Measurements from ENCODE around the gene LRFN2.

The LRFN2 gene

DNA sequence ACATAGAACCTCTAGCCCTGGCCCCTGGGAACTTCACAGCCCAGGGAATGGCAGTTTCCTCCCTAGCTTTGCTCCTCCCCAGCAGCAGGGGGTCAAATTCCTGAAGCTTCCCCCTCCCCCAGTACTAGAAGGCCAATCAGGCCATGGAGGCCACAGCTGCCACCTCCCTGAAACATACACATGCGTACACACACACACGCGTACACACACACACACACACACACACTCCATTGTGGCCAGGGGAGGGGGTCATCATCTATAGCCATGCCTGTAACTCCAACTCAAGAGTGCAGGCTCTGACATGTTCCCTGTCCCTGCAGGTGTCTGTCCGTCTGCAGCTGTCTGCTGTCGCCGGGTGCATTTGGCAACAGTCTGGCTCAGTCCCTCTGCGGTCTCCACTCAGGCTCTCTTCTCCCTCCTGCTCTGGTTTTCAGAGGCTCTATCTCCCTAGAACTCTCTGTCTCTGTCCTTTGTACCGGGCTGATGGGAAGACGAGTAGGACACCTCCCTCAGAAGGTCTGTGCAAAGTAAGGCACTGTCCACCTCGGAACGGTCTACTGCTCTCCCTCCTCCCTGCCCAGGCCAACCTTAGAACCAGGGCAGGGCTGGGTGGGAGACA lies 1.4 kb downstream of the LRFN2 start:
- no peak for DNase-seq

DNA sequence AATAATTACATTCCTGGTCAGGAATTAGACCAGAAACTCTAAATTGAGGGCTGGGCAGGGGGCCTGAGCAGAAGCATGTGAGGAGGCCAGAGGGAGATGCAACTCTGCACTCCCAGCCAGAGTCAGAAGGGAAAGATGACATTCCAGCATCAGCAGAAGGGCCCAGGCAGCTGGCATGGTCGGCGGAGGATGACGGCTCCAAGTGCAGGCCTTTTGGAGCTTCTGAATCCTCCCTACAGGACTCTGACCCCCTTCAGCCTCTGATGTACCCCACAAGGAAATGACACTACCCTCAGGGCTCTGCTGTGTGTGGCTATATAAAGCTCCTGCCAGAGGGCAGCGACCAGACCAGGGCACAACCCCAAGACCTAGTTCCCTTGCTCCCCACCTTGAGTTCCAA lies 1.9 kb downstream of the LRFN2 start:
- DNase-seq: no peak

DNA sequence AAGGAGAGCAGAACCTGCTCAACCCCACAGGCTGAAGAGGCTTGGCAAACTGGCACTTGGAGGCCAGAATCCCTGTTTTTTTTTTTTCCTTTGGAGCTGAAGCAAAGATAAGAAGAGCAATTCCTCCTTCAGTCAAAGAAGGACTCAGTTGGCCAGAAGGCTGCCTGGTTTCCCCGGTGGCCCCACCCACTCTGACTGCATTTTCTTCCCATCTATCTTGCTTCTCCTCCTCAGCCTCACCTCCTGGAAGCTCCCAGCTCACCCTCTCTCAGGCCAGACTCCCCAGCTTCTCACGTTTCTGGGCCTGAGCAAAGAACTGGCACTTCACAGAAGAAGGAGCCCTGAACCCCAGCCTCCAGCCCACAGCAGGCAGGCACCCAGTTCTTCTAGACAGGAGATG lies 2.4 kb downstream of the LRFN2 start:
- DNase-seq: no peak

DNA sequence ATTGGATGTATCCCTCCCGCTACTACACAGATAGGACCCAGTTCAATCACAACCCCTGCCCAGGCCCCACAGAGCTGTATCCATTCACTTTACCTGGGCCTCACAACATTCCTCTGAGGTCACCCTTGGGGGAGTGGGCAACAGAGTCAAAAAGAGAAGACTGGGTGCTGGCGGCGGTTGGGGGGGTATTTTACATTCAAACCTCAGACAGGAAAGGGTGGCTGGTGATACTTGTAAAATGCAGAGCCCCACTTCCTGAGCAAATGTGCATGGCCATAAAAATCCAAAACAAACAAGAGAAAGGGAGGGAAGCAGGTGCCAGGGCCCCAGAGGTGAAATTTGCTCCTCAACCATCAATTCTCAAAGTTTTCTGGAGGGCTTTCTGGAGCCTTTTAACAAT lies 3.5 kb downstream of the LRFN2 start:
- DNase-seq: no peak

DNA sequence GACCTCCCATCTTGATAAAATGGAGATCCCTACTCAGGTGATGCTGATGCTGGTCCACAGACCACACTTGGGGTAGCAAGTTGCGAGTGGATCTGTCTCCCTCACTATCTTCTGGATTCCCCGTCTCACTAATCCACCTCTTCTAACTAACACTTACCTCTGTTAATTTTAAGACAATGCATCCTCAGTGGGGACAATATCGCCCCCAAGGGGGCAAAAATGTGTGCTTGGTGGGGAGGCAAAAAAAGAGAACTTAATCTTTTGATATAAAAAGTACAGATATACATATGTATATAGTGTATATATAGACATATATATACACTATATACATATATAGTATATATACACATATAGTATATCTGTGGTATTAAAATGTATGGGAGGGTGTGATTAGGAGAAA lies 4.3 kb downstream of the LRFN2 start:
- DNase-seq: no peak

DNA sequence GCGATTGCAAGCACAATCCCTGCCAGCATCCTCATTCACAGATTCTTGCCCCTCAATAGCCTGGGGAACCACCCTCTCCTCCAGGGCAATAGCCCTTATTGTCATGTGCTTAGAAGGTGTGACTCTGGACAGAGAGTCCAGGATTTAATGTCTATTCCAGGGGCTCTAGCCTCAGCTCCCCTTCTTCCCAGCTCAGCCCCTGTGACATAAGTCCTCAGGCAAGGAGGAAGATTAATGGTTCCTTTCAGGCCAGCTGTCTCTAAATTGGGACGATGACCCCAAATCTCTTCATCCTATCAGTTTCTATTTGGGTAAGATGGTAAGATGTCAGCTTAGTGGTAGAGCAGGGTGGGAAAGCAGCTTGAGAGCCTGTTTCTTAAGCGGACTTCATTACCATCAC lies 8.1 kb downstream of the LRFN2 start:
- no peak for DNase-seq

DNA sequence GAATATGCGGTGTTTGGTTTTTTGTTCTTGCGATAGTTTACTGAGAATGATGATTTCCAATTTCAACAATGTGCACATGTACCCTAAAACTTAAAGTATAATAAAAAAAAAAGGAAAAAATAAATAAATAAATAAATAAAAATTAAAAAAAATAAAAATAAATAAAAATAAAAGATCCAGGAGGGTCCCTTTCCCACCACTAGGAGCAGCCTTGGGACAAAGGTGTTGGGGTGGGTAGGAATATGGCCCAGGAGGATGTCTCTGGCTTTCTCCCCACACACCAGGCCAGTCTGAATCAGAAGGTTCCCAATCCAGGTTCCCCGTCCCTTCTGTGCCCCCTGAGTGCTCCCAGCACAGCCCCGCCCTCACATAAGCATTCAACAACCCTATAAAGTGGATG lies 9.5 kb downstream of the LRFN2 start:
- DNase-seq: no peak

DNA sequence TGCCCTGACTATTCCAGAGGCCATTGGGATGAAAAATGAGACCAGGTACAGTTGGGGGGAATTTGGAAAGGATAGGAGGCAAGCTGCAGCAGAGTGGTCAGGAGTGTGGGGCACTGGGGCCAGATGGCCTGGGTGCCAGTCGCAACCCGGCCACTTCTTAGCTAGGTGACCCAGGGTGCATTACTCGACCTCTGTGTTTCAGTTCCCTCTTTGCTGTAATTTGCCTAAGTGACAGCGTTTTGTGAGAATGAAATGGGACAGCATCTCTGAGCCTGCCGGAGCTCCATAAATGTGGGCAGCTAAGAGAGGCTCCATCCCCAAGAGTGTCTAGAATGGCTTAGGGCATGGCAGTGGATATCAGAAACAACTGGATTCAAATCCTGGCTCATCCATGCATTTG lies 13.9 kb downstream of the LRFN2 start:
- DNase-seq: no peak

DNA sequence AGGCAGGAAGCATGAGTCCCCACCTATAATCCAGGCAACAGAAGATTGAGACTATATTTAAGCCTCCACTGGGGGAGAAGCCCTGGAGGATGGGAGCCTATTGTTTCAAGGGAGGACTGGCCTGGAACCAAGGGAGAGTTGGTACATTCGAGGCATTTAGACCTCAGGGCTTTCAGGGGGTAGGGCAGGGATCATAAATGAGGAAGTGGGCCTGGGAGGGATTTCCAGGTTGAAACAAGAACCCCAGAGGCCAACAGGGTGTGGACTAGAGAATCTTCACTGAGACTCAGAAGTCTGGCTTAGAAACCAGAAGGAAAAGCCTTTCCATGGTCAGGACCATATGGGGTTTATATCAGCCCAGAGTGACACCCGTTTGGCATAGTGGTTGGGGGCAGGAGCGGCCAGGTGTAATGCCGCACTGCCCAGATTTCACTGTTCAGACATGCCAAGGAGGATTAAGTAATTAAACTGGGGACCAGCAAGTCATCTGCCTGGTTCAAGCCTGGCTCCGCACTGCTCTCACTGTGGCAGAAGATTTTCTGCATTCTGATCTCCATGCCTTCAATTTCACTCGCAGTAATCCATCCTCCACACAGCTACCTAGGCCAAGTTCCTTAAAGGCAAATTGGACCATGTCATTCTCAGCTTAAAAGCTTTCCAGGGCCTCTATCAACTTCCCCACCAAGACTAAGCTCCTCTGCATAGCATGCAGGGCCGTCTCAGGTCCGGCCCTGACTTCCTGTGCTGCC lies 17.8 kb downstream of the LRFN2 start:
- no peak for DNase-seq

DNA sequence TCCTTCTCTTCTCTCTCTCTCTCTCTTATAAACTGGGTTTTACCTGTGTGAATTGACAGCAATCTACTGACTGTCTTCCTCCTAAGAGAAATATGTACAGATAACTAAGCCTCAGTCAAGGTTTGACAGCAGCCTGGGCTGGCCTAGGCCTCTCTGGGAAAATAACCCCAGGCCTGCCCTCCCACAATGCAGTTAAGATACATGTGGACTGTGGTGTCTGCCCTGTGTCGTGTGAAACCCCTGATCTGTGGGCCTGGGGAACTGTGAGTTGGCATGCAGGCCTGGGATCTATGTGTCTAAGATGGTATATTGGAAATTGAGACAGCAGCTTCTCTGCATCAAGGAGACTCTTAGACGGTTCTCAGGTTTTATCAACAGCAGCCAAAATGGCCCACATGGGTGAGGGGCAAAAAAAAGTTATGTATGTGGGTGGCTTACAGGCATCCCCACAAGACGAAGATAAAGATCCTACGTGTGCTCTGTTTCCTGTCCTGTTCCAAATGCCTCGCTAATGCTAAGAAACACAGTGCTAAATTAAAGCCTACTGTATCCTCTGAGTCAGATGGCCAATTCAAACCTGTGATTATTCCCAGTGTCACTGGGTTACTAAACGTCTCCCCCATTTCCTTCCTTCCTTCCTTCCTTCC lies 19.0 kb downstream of the LRFN2 start:
- no peak for DNase-seq

DNA sequence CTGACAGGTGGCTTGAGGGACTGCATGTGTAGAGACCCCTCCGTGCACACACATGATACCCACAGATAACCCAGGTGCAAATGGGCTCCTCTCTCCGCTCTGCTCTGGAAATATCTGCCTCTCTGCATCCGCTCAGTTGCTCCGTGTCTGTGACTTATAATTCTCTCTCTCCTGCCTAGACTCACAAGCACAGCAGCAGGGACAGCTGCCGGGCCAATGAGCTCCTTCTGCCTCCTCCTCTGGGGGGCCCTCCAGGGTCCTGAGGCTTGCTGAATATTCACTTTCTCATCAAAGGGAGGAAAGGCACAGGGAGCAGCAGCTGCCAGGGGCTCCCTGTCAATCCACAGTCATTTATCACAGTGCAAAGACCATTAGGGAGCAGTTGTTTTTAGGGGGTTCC lies 24.1 kb downstream of the LRFN2 start:
- DNase-seq: no peak

DNA sequence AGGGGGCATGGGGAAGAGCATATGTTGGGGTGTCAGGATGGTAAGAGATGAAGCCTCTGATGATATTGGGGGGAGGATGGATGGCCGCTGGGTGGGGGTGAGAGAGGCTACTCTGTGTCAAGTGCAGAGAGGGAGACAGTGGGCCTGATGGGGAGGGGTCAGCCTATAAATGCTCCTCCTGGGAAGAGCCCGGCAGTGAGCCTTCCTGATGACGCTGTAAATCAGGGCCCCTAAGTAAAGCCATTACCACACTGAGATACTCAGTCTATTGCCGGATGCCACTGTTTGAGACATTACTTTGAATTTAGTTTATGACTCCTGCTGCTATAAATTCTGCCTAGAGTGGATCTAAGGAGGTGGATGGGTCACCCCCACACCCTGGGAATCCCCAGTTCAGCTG lies 28.1 kb downstream of the LRFN2 start:
- no peak for DNase-seq

DNA sequence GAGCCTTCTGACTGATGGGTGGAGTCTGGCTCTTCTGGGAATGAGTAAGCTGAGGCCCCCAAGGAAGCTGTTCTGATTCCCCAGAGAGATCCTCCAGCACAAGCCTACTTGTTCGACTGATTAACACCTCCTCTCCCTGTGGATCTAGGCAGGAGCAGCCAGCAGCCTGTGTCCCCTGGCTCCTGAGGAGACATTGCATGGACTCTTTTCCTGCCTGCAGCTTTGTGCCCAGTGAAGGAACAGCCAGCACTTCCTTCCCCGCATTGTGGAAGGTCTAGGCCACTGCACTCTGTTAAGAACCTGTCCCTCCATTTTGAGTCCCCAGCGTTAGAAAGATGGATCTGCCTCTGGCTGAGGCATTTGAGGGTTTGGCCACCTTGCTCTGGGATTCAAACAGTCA lies 29.1 kb downstream of the LRFN2 start:
- no peak for DNase-seq

DNA sequence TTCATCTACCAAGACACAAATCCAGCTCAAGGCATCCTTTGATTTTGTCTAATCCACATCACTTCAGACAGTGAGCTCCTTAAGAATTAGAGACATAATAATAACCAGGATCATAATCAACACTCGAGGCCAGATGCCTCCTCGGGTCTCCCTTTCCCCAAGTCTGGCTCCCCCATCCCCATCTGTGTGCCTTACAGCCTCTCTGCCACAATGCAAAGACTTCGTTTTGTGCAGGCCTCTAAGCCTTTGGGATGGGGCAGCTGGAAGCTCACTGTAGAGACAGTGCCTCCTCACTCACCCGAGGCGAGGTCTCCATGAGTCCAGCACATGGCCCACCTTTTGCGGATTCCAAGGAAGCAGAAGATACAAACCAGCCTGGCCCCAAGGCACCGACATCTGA lies 30.3 kb downstream of the LRFN2 start:
- no peak for DNase-seq

DNA sequence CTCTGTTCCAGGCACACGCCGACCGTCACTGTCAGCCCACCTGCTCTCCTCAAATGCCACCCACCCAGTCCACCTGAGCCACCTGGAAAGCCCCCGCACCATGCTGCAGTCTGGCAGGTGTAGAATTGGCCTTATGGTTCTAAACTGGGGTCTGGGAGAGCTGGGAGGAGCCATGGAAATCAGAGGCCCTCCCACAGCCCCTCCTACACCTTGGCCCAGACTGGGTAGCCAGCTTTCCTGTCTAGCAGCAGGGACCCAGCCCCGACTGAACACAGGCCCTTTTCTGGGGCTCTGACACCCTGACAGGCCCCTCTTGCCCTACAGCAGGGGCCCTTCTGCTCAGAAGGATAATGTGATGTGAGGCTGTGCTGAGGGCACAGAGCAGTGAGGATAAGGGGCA lies 31.1 kb downstream of the LRFN2 start:
- no peak for DNase-seq

DNA sequence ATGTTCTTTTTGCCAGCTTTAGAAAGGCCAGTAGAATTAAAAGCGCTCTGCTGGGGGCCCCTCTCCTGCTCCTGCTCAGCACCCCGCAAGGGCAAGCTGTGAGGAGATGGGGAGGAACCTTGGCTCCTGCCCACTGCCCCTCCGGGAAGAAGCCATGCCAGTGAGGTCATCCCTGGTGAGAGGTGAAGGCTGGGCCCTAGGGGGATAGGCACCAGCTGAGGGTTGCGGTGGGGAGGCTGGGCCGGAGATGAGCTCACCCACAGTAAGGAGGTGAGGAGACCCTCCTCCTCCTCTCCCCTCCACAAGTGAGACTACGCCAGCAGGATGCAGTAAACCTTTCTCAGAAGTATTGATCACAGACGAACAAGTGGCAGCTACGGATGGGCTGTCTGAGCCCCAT lies 32.1 kb downstream of the LRFN2 start:
- no peak for DNase-seq

DNA sequence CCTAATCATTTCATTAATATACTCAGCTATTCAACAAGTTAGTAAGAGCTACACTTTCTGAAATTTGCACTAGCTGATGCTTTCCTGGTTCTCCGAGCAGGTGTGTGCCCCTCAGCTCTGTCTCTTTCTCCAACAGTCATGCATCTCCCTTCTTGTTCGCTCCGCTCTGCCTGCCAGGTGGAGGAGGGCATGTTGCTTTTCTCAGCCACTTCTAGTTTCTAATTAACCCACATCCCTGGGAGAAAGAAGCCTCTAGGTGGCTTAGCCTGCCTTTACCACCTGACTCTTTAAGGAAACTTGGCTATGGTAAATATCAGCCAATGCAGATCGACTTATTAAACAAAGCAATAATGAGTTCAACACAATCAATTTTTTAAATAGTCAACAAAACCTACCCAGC lies 34.2 kb downstream of the LRFN2 start:
- DNase-seq: no peak

DNA sequence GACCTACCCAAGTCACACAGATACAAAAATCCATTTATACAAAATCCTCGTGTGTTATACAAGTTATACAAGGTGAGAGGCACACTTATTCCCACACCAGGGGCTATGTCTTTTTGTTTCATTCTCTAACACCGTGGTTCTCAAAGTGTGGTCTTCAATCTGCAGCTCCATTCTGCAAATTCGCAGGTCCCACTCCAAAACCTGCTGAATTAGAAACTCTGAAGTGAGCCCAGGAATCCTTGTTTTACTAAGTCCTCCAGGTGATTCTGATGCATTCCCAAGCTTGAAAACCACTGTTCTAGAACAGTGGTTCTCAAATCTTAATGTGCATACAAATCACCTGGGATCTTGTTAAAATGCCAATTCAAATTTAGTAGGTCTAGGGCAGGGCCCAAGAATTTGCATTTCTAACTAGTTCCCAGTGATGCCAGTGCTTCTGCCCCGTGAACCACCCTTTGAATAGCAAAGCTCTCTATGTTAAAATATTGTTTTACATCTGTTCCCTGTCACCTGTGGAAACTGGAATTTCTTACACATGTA lies 35.1 kb downstream of the LRFN2 start:
- no peak for DNase-seq

DNA sequence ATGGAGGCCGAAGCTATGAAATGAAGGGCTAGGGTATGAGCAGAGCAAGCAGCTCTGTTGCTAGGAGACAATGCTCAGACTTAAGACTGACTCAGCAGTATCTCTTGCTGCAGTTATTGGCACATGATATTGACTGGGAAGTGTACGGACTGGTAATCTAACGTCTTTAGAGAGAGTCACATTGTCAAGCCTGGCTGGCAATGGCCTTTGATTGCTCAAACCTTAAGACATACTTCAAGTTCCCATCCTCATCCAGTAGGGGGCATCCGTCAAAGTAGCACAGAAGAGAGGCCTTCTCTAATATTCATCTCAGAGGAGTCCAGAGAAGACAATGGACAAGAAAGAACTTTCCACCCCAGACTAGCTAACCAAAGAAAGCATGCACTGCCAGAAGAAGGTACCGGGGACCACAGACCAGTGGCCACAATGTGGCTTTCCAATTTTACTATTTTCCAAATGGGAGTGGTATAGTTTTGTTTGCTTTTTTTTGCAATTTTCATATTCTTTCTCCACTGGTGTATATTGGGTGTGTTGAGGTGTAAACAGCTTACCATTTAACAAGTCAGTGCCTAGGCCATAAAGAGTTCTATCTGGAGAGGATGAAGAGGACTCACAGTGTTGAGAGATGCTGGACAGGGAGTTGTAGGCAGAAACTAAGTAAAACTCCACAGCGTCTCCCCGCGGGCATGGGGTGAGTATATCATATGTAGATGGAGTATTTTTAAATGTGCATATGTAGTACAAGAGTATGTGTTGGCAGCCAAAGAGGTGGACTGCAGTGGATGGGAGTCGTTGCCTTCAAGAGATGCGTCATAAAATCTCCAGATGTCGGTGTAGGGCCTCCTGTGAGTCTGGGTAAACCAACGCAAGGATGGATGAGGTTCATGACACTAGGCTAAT lies 36.7 kb downstream of the LRFN2 start:
- peak; percentile 32 for DNase-seq

DNA sequence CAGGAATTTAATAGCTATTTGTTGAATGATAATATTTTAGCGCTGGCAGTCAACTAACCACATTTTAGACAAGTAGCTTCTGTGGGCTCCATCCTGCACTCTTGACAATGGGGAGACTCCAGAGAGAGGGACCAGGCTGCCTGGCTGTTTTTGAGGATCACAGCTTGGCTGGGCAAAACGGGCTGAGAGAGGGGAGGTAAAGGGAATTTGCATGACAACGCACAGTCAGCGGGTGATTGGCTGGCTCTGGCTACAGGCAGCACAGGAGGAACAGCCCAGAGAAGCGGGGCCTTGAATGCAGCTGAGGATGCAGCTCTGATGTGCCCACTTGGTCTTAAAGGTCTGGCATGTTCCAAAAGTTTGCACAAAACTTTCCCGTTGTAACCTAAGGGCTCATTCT lies 41.2 kb downstream of the LRFN2 start:
- no peak for DNase-seq

DNA sequence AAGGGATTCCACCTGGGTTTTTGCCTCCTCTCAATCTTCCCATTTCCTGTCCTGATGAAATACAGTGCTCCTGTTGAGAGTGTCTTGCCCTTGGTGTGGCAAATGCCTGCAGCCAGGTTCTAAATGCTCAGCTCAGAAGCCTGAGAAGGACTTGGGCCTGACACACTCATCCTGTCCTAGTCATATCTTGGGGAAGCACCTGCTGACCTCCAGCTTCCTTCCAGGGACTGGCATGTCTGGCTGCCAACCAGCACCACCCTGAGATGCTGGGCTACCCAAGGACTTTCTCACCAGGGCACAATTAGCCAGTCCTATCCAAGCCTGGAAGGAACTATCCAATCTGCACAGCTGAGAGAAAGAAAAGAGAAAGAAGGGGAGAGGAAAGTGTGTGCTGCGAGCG lies 43.4 kb downstream of the LRFN2 start:
- DNase-seq: no peak

DNA sequence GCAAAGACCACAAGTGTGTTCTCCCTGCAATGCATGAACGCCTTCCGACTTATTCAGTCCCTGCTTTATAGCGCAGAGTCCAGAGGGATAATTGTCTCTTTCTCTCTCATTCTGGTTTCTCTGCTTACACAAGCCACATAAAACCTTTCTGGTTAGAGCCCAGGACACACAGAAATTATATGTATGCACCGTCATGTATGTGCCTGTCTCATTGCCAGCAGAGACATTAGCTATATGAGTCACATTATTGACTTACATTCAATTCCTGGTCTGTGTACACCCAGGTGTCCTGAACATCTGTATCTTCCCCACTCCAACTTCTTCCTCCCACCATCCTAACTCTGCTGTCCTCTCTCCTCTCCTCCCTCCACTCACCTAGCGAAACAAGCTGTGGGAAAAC lies 44.0 kb downstream of the LRFN2 start:
- DNase-seq: no peak

DNA sequence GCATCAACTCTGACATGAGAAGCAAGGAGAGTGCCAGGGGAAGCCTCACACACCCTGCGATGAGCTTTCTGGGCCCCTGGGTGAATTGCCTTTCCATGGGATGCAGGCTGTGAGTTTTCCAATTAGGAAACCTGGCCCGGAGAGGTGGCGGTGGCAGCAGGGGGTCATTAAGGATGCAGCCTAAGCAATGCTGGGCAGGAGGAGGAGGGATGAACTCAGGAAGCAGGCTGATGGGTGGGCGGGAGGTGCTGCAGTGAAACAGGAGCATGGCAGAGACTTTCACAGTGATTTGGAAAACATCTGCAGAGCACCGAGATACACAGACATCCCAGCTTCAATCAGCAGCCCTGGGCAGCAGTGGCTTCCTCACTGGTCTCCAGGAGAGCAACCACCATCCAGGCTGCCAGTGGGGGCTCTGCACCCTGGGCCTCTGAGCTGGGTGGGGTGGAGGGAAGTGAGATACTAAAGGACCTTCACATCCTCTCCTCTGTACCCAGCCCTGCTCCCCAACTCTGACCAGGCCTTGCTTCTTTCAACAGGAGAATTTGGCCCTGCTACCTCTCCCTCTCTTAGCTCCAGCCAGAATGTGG lies 44.9 kb downstream of the LRFN2 start:
- DNase-seq: no peak

Measured in stimulated activated CD4-positive, alpha-beta T cell treated with anti-CD3 and anti-CD28 coated beads, Interleukin-15, amount 100 ng/mL, for 24 hours (primary cell).